Astrocyte of the cerebellum (primary cell): ENCODE data around the gene FLNB.

ENCODE experiments used
- DNase-seq: peaks from one replicate; pipeline ENCODE4 v3.0.0-alpha.2; 2011; ENCODE audit warnings: low read depth
- H3K4me3 ChIP-seq: 2 replicates; pipeline ENCODE4 v1.5.1; 2011; ENCODE audit warnings: mild to moderate bottlenecking, low read depth, low read length, moderate library complexity
- in situ Hi-C: cut with HindIII; loops from 2 replicates; pipeline ENCODE4 v1.10.0; 2017; ENCODE audit warnings: low sequenced_read_pairs
- TF ChIP-seq, protein P1 (sequence below): IDR thresholded peaks from 2 replicates; pipeline ENCODE4 v1.5.1; 2012; ENCODE audit warnings: low read length, low read depth, moderate library complexity, mild to moderate bottlenecking; ENCODE audit errors: missing control alignments

The FLNB gene

DNA sequence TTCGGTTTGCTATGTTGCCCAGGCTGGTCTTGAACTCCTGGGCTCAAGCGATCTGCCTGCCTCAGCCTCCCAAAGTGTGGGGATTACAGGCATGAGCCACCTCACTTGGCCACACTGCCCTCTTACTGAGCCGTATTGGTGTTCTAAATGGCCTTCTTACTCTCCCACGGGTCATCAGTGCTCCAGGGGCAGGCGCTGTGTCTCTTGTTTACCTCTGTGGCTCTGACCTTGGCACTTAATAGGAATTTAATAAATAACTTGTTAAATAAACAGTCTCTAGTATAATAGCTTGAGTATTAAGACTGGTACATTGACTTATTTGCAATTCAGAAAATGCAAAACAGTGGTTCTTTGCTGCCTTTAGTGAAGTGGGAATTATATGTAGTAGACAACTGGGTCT, 13.7 kb downstream of the FLNB start:
- in situ Hi-C loops = loop anchor here (25.0 kb wide), 1 partner anchor 140 kb away; no protein-coding TSS in a partner anchor
- TF ChIP-seq, protein P1, sequence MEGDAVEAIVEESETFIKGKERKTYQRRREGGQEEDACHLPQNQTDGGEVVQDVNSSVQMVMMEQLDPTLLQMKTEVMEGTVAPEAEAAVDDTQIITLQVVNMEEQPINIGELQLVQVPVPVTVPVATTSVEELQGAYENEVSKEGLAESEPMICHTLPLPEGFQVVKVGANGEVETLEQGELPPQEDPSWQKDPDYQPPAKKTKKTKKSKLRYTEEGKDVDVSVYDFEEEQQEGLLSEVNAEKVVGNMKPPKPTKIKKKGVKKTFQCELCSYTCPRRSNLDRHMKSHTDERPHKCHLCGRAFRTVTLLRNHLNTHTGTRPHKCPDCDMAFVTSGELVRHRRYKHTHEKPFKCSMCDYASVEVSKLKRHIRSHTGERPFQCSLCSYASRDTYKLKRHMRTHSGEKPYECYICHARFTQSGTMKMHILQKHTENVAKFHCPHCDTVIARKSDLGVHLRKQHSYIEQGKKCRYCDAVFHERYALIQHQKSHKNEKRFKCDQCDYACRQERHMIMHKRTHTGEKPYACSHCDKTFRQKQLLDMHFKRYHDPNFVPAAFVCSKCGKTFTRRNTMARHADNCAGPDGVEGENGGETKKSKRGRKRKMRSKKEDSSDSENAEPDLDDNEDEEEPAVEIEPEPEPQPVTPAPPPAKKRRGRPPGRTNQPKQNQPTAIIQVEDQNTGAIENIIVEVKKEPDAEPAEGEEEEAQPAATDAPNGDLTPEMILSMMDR = no peak
- no peak for DNase-seq
- H3K4me3 ChIP-seq = no peak overlapping the region

DNA sequence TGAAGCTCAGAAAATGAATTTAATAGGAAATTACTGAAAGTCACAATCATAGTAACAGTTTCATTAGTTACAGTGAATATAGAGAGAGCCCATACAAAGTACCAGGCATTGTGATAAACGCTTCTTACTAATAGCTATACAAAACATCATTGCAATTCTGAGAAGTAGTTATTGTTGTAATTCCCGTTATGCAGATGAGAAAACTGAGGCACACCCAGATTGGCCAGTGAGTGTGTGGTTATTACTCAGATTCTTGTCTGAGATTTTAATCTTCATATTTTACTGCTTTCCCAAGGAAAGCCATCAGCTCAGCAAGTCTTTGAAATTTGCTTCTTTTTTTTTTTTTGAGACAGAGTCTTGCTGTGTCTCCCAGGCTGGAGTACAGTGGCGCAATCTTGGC, 14.3 kb downstream of the FLNB start:
- in situ Hi-C loops = loop anchor here (25.0 kb wide), 1 partner anchor 140 kb away; no protein-coding TSS in a partner anchor
- TF ChIP-seq, protein P1 = no peak
- DNase-seq = no peak
- H3K4me3 ChIP-seq = no peak overlapping the region

DNA sequence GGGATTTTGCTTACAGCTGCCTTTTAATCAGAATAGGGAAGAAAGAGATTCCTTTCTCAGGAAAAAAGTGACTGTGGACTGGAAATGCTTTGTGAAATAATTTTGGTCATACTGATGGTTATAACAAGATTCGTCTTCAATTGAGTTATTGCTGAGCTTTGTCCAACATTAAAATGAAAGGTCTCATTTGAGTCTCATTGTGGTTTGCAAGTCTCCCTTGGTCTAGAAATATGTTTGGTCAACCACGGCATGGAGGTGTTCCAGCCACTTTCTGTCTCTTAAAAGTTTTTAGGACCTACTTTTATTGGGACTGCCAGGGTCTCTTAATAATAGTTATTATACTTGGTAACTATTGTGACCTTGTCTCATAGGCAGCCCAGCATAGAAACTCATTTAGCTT, 15.3 kb downstream of the FLNB start:
- no peak overlapping the region for H3K4me3 ChIP-seq
- in situ Hi-C loops = loop anchor here (25.0 kb wide), 1 partner anchor 139 kb away; no protein-coding TSS in a partner anchor
- peak; percentile 52 for DNase-seq
- TF ChIP-seq, protein P1 = no peak

- no peak for DNase-seq
- in situ Hi-C loops = loop anchor here (25.0 kb wide), 1 partner anchor 88 kb away; no protein-coding TSS in a partner anchor
- H3K4me3 ChIP-seq = no peak overlapping the region
- TF ChIP-seq, protein P1 = no peak
Measured at GRCh38 chr3:58025406-58025805, 17.2 kb downstream of the FLNB start.

DNA sequence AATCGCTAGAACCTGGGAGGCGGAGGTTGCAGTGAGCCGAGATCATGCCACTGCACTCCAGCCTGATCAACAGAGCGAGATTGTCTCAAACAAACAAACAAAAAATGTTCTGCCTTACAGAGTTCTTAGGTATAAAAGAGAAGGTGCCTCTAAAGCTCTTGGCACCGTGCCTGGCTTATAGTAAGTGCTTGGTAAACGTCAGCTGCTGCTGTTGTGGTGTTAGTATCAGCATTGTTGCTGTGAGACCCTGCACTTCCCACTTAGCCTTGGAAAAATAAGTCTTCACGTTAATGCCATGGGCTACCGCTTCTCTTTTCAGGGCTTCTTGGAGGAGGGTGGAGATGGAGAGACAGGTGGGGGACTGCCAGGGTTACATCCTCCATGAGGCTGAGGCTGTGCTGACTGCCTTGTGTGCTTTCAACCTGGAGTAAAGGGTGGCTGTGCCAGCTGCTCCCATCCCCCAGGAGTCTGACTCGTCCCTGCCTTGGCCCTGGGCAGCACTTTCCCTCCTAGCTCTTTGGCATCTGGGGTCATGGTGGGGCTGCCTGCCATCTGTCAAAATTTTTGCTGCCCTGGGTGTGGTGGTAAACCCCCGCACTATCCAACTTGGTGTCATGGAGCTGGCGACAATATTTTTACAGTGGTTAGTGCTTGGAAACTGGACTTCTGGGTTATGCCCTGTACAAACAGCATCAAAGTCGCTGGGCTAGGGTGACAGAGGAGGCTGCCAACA, 17.8 kb downstream of the FLNB start:
- TF ChIP-seq, protein P1 = no peak
- in situ Hi-C loops = loop anchor here (25.0 kb wide), 1 partner anchor 89 kb away; no protein-coding TSS in a partner anchor
- H3K4me3 ChIP-seq = no peak overlapping the region
- no peak for DNase-seq

GRCh38 chr3:58026598-58026997, 18.4 kb downstream of the FLNB start:
- no peak for DNase-seq
- TF ChIP-seq, protein P1 = no peak
- in situ Hi-C loops = loop anchor here (25.0 kb wide), 1 partner anchor 89 kb away; no protein-coding TSS in a partner anchor
- no peak overlapping the region for H3K4me3 ChIP-seq
